ENCODE data around the gene HDAC4.

HDAC4 gene

GRCh38 chr2:239204876-239205468 lies 195.8 kb downstream of the HDAC4 start:
- no peak overlapping the region for H3K27ac ChIP-seq
- H3K4me3 ChIP-seq: no peak overlapping the region

- Histone ChIP-seq H3K27ac (no peak overlapping the region), H3K4me3 (no peak overlapping the region)
Observed at GRCh38 chr2:239204136-239204875, 196.5 kb downstream of the HDAC4 start.

GRCh38 chr2:239203443-239204135 lies 197.2 kb downstream of the HDAC4 start:
- no peak overlapping the region for H3K4me3 ChIP-seq
- H3K27ac ChIP-seq: no peak overlapping the region

- Histone ChIP-seq H3K4me3 (no peak overlapping the region), H3K27ac (no peak overlapping the region)
Observed at GRCh38 chr2:239202836-239203235, 198.0 kb downstream of the HDAC4 start.

GRCh38 chr2:239202343-239202742 lies 198.5 kb downstream of the HDAC4 start:
- Histone ChIP-seq H3K27ac (no peak overlapping the region), H3K4me3 (no peak overlapping the region)

GRCh38 chr2:239201884-239202283 lies 198.9 kb downstream of the HDAC4 start:
- H3K27ac ChIP-seq: no peak overlapping the region

GRCh38 chr2:239201531-239201876 lies 199.3 kb downstream of the HDAC4 start:
- H3K4me3 ChIP-seq: no peak overlapping the region
- peak overlapping the region in 2 of 21 experiments; percentile 53 for H3K27ac ChIP-seq

More at GRCh38 chr2:239201884-239202283, 198.9 kb downstream of the HDAC4 start:
- no peak overlapping the region for H3K4me3 ChIP-seq

- H3K4me3 ChIP-seq: no peak overlapping the region
- peak overlapping the region in 2 of 21 experiments; percentile 53 for H3K27ac ChIP-seq
Observed at GRCh38 chr2:239200646-239201530, 199.9 kb downstream of the HDAC4 start.

- H3K27ac ChIP-seq: peak overlapping the region in 1 of 21 experiments; percentile 35
- no peak overlapping the region for H3K4me3 ChIP-seq
Observed at GRCh38 chr2:239199041-239199768, 201.6 kb downstream of the HDAC4 start.

GRCh38 chr2:239198221-239198620 lies 202.6 kb downstream of the HDAC4 start:
- H3K4me3 ChIP-seq: no peak overlapping the region
- no peak overlapping the region for H3K27ac ChIP-seq

GRCh38 chr2:239197146-239197545 lies 203.7 kb downstream of the HDAC4 start:
- Histone ChIP-seq H3K4me3 (no peak overlapping the region), H3K27ac (no peak overlapping the region)

- no peak overlapping the region for H3K4me3 ChIP-seq
- no peak overlapping the region for H3K27ac ChIP-seq
Observed at GRCh38 chr2:239196474-239197021, 204.3 kb downstream of the HDAC4 start.

GRCh38 chr2:239195992-239196391 lies 204.8 kb downstream of the HDAC4 start:
- no peak overlapping the region for H3K4me3 ChIP-seq
- H3K27ac ChIP-seq: no peak overlapping the region

GRCh38 chr2:239195318-239195871 lies 205.4 kb downstream of the HDAC4 start:
- Histone ChIP-seq H3K4me3 (no peak overlapping the region), H3K27ac (no peak overlapping the region)

- Histone ChIP-seq H3K27ac (peak overlapping the region in 2 of 21 experiments; percentile 10 to 38), H3K4me3 (no peak overlapping the region)
Observed at GRCh38 chr2:239194731-239195317, 206.0 kb downstream of the HDAC4 start.

GRCh38 chr2:239193925-239194677 lies 206.7 kb downstream of the HDAC4 start:
- Histone ChIP-seq H3K4me3 (no peak overlapping the region), H3K27ac (peak overlapping the region in 2 of 21 experiments; percentile 10 to 38)

- no peak overlapping the region for H3K27ac ChIP-seq
- no peak overlapping the region for H3K4me3 ChIP-seq
Observed at GRCh38 chr2:239193401-239193811, 207.4 kb downstream of the HDAC4 start.

GRCh38 chr2:239192975-239193374 lies 207.8 kb downstream of the HDAC4 start:
- Histone ChIP-seq H3K27ac (no peak overlapping the region), H3K4me3 (no peak overlapping the region)

All from skin epidermis (tissue), 12 donors.